T-helper 1 cell treated with Interleukin-12 subunit alpha and Interleukin-12 subunit beta and Interleukin-4 antibody, amounts not matched to agents 30 μg/mL and 1 μg/mL, for 36 hours (primary cell): ENCODE measurements around the gene USP30.

Experiments
- H3K27ac Mint-ChIP-seq: one replicate; pipeline ENCODE4 v1.8.0; 2021; ENCODE audit warnings: mild to moderate bottlenecking, mixed read lengths
- H3K27me3 Mint-ChIP-seq: one replicate; pipeline ENCODE4 v1.8.0; 2021; ENCODE audit warnings: low read depth, mixed read lengths
- H3K36me3 Mint-ChIP-seq: one replicate; pipeline ENCODE4 v1.8.0; 2021; ENCODE audit warnings: low read depth, mixed read lengths
- H3K4me1 Mint-ChIP-seq: one replicate; pipeline ENCODE4 v1.8.0; 2021; ENCODE audit warnings: low read depth, mixed read lengths
- H3K4me3 Mint-ChIP-seq: one replicate; pipeline ENCODE4 v1.8.0; 2021; ENCODE audit warnings: mild to moderate bottlenecking, moderate library complexity, mixed read lengths
- H3K9me3 Mint-ChIP-seq: one replicate; pipeline ENCODE4 v1.8.0; 2021; ENCODE audit warnings: mixed read lengths

The USP30 gene

DNA sequence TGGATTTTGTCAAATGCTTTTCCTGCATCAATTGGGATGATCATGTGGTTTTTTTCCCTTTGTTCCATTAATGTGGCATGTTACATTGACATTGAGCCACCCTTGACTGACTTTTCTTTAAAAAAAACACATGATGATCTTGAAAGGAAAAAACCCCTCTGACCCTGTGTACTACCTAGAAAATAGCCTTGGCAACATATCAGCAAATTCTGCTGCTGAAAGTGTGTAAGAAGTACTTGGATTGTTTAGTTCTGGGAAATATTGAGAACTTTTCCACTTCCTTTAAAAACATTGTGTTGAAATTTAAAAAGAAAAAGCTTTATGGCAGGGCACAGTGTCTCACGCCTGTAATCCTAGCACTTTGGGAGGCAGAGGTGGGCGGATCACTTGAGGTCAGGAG, 84.7 kb downstream of the USP30 start:
- Mint-ChIP-seq H3K27me3 (peaks cover 18% of the 10 kb centered on the region), H3K9me3 (peaks cover 8% of the 10 kb centered on the region), H3K36me3 (peaks cover 1% of the 10 kb centered on the region), H3K4me3 (no peak overlapping the region), H3K27ac (no peak overlapping the region), H3K4me1 (no peaks in the 10 kb centered on the region)
